ENCODE results near the gene FHIT. TPM values are rescaled to one million over a fixed set of nuclear protein-coding genes. Genes with fewer than 3 reads are reported as not detected.

FHIT gene
- total and polyA plus RNA-seq, 2 of the 4 experiments (the other 2 are of a cell fraction): 0.07 TPM; not detected in 1

DNA sequence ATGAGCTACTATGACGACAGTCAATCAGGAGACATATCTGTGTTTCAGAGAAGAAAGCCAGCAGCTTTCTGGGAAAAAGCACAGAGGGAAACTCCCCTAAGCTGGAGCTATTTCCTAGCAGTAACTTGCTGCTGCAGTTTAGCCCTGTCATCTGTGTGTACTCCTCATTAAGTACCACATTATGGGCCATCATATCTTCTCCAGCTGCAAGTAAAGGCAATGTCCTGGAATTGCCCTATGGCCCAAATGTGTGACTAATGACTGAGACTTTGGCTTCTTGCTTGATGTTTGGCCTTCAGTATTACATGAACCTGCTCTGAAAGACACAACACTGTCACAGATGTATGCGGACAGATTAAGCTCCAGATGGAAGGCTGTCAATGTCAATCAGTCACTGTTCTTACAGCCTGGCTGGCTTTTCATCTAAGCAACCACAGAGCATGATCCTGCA lies 190.8 kb downstream of the FHIT start:
- no peak overlapping the region for H3K27ac ChIP-seq (ENCODE audit: insufficient read depth, low read length)
- dilution Hi-C loops (cut with HindIII; ENCODE audit: low sequenced_read_pairs, unreplicated experiment): no loop called here
- no peaks in the 10 kb centered on the region for H3K9me1 ChIP-seq (ENCODE audit: insufficient read depth, low read length)
- H4K20me1 ChIP-seq (ENCODE audit: insufficient read depth, low read length): no peaks in the 10 kb centered on the region
- H2AK9ac ChIP-seq (replicated peaks; ENCODE audit: low read depth, low read length, poor library complexity): no peak overlapping the region
- H3K4me3 ChIP-seq (ENCODE audit: insufficient read depth, low read depth, low read length): no peak overlapping the region
- H2BK20ac ChIP-seq (ENCODE audit: low read depth, low read length): no peak overlapping the region
- no peak overlapping the region for H4K8ac ChIP-seq (ENCODE audit: low read depth in 2 of 2, low read length in 2 of 2)
- ATAC-seq (ENCODE audit: low read depth) (no peak), DNase-seq (no peak)
- no peaks in the 10 kb centered on the region for H3K27me3 ChIP-seq (ENCODE audit: control insufficient read depth, insufficient read depth, low read length)
- H3K14ac ChIP-seq (replicated peaks; ENCODE audit: low read depth, low read length): no peak overlapping the region
- H3K4ac ChIP-seq (ENCODE audit: low read depth, low read length): no peak overlapping the region
- WGBS, 2 experiments (ENCODE audit: extremely low coverage in 2 of 2, insufficient read length in 1 of 2): 57% methylated on average over 1 of the region's 2 CpGs; no CpG with 5 or more reads in 1 of the 2 experiments
- H3K4me1 ChIP-seq (ENCODE audit: control insufficient read depth, insufficient read depth, low read length): no peaks in the 10 kb centered on the region
- no peak overlapping the region for H2AK5ac ChIP-seq (ENCODE audit: low read depth, low read length)
- CTCF ChIA-PET: no interaction called here
- no peak overlapping the region for H4K91ac ChIP-seq (ENCODE audit: insufficient read depth, low read depth, low read length)
- peaks cover 7% of the 10 kb centered on the region; the same call in 1 of the 2 replicates for H3K9me3 ChIP-seq (ENCODE audit: control insufficient read depth, insufficient read depth, low read length)
- H2BK15ac ChIP-seq (ENCODE audit: low read depth, low read length): no peak overlapping the region
- no peak overlapping the region for H2BK5ac ChIP-seq (ENCODE audit: low read depth, low read length, poor library complexity, severe bottlenecking)
- H3K18ac ChIP-seq (ENCODE audit: low read depth, low read length): no peak overlapping the region
- no peaks in the 10 kb centered on the region for H3K36me3 ChIP-seq (ENCODE audit: control insufficient read depth, insufficient read depth, low read length)
- TF ChIP-seq, protein P1, sequence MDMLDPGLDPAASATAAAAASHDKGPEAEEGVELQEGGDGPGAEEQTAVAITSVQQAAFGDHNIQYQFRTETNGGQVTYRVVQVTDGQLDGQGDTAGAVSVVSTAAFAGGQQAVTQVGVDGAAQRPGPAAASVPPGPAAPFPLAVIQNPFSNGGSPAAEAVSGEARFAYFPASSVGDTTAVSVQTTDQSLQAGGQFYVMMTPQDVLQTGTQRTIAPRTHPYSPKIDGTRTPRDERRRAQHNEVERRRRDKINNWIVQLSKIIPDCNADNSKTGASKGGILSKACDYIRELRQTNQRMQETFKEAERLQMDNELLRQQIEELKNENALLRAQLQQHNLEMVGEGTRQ (IDR thresholded peaks at IDR 0.05; ENCODE audit: low read depth, low read length): no peak
- TF ChIP-seq NFE2L2 (IDR thresholded peaks at IDR 0.05; ENCODE audit: low read depth, low read length): no peak
- no peak overlapping the region for H3K9ac ChIP-seq (ENCODE audit: low read depth, low read length)
- POLR2A ChIA-PET (ENCODE audit: unreplicated experiment): no interaction called here
- no peak overlapping the region for H2AFZ ChIP-seq (replicated peaks; ENCODE audit: low read length, poor library complexity)
- no peak overlapping the region for H4K5ac ChIP-seq (ENCODE audit: low read depth, low read length)
- no peak overlapping the region for H3K56ac ChIP-seq (ENCODE audit: extremely low read depth, insufficient read depth, low read length)
- in situ Hi-C loops (cut with MboI; ENCODE audit: low sequenced_read_pairs): no loop called here
- no peak overlapping the region for H3K23ac ChIP-seq (ENCODE audit: low read depth, low read length)
- intact Hi-C loops (cut with micrococcal nuclease): no loop called here
- H2BK120ac ChIP-seq (ENCODE audit: low read depth, low read length): no peak overlapping the region
- no peaks in the 10 kb centered on the region for H3K79me1 ChIP-seq (ENCODE audit: low read depth in 1 of 2, low read length in 2 of 2)
- no TSS peak for BruUV-seq (replicated peaks)
- no peak overlapping the region for H3K4me2 ChIP-seq (ENCODE audit: low read depth, low read length)
